ENCODE data around the gene COPS3. TPM values are rescaled to one million over a fixed set of nuclear protein-coding genes. Genes with fewer than 3 reads are reported as not detected.
"Not testable (repeated sequence)": the region's sequence is repeated elsewhere in the genome, so short reads cannot be mapped to it uniquely, and the experiment has no call there.

The COPS3 gene
- total and polyA plus RNA-seq, 4 donors = 32.5 to 40.3 (median 39.2) TPM

GRCh38 chr17:17258011-17258410, 23.0 kb downstream of the COPS3 start:
- Histone ChIP-seq H3K36me3 (ENCODE audit: control insufficient read depth in 1 of 2, insufficient read depth in 2 of 2, low read length in 1 of 2) (peaks cover 6 to 11% of the 10 kb centered on the region in 2 donors), H3K4me1 (ENCODE audit: control insufficient read depth in 1 of 2, insufficient read depth in 2 of 2, low read length in 2 of 2) (no peaks in the 10 kb centered on the region), H3K27me3 (ENCODE audit: control insufficient read depth in 1 of 2, insufficient read depth in 2 of 2, low read length in 1 of 2) (no peaks in the 10 kb centered on the region), H3K4me3 (ENCODE audit: low read length in 2 of 2) (no peak overlapping the region), H3K27ac (ENCODE audit: low read depth in 1 of 2, low read length in 2 of 2) (no peak overlapping the region), H3K9me3 (ENCODE audit: control insufficient read depth, low read length) (no peaks in the 10 kb centered on the region)
- no peak for ATAC-seq (ENCODE audit: low FRiP score)
- intact Hi-C loops (cut with DNase I) = no loop called here
- no peak for DNase-seq
- WGBS, 2 donors = 86 to 89% methylated on average over 7 of the region's 7 CpGs

- ATAC-seq (ENCODE audit: low FRiP score) = no peak
- DNase-seq = no peak
- H3K4me3 ChIP-seq (ENCODE audit: low read length in 2 of 2) = no peak overlapping the region
- peaks cover 6 to 11% of the 10 kb centered on the region in 2 donors for H3K36me3 ChIP-seq (ENCODE audit: control insufficient read depth in 1 of 2, insufficient read depth in 2 of 2, low read length in 1 of 2)
- intact Hi-C loops (cut with DNase I) = no loop called here
- H3K9me3 ChIP-seq (ENCODE audit: control insufficient read depth, low read length) = no peaks in the 10 kb centered on the region
- WGBS, 2 donors = 100% methylated on average over 1 of the region's 1 CpG
- no peaks in the 10 kb centered on the region for H3K4me1 ChIP-seq (ENCODE audit: control insufficient read depth in 1 of 2, insufficient read depth in 2 of 2, low read length in 2 of 2)
- H3K27ac ChIP-seq (ENCODE audit: low read depth in 1 of 2, low read length in 2 of 2) = no peak overlapping the region
- H3K27me3 ChIP-seq (ENCODE audit: control insufficient read depth in 1 of 2, insufficient read depth in 2 of 2, low read length in 1 of 2) = no peaks in the 10 kb centered on the region
Measured at GRCh38 chr17:17256316-17256715, 24.7 kb downstream of the COPS3 start.

- ATAC-seq (ENCODE audit: low FRiP score); intact Hi-C loops (cut with DNase I); H3K4me3 ChIP-seq (ENCODE audit: low read length in 2 of 2); H3K9me3 ChIP-seq (ENCODE audit: control insufficient read depth, low read length); H3K27ac ChIP-seq (ENCODE audit: low read depth in 1 of 2, low read length in 2 of 2); H3K27me3 ChIP-seq (ENCODE audit: control insufficient read depth in 1 of 2, insufficient read depth in 2 of 2, low read length in 1 of 2); DNase-seq; H3K4me1 ChIP-seq (ENCODE audit: control insufficient read depth in 1 of 2, insufficient read depth in 2 of 2, low read length in 2 of 2): not testable (repeated sequence)
- 93 to 95% methylated on average over 9 to 11 of the region's 11 CpGs for WGBS, 2 donors
- H3K36me3 ChIP-seq (ENCODE audit: control insufficient read depth in 1 of 2, insufficient read depth in 2 of 2, low read length in 1 of 2) = peaks cover 6 to 11% of the 10 kb centered on the region in 2 donors
Measured at GRCh38 chr17:17255689-17256088, 25.4 kb downstream of the COPS3 start.

- intact Hi-C loops (cut with DNase I) = no loop called here
- no peak for DNase-seq
- ATAC-seq (ENCODE audit: low FRiP score) = no peak
- Histone ChIP-seq H3K27ac (ENCODE audit: low read depth in 1 of 2, low read length in 2 of 2) (no peak overlapping the region), H3K9me3 (ENCODE audit: control insufficient read depth, low read length) (no peaks in the 10 kb centered on the region), H3K27me3 (ENCODE audit: control insufficient read depth in 1 of 2, insufficient read depth in 2 of 2, low read length in 1 of 2) (no peaks in the 10 kb centered on the region), H3K36me3 (ENCODE audit: control insufficient read depth in 1 of 2, insufficient read depth in 2 of 2, low read length in 1 of 2) (peaks cover 4 to 6% of the 10 kb centered on the region in 2 donors), H3K4me1 (ENCODE audit: control insufficient read depth in 1 of 2, insufficient read depth in 2 of 2, low read length in 2 of 2) (no peaks in the 10 kb centered on the region), H3K4me3 (ENCODE audit: low read length in 2 of 2) (no peak overlapping the region)
- WGBS, 2 donors = 85 to 86% methylated on average over 3 of the region's 3 CpGs
Measured at GRCh38 chr17:17254036-17254435, 27.0 kb downstream of the COPS3 start.

GRCh38 chr17:17253406-17253805, 27.6 kb downstream of the COPS3 start:
- peaks cover 3 to 6% of the 10 kb centered on the region in 2 donors for H3K36me3 ChIP-seq (ENCODE audit: control insufficient read depth in 1 of 2, insufficient read depth in 2 of 2, low read length in 1 of 2)
- 90 to 93% methylated on average over 3 of the region's 3 CpGs for WGBS, 2 donors

GRCh38 chr17:17252149-17252661, 28.8 kb downstream of the COPS3 start:
- WGBS, 2 donors = 79 to 83% methylated on average over 9 of the region's 9 CpGs
- H3K27me3 ChIP-seq (ENCODE audit: control insufficient read depth in 1 of 2, insufficient read depth in 2 of 2, low read length in 1 of 2) = no peaks in the 10 kb centered on the region
- ATAC-seq (ENCODE audit: low FRiP score) (no peak), DNase-seq (no peak)
- H3K9me3 ChIP-seq (ENCODE audit: control insufficient read depth, low read length) = no peaks in the 10 kb centered on the region
- intact Hi-C loops (cut with DNase I) = no loop called here
- H3K4me1 ChIP-seq (ENCODE audit: control insufficient read depth in 1 of 2, insufficient read depth in 2 of 2, low read length in 2 of 2) = no peaks in the 10 kb centered on the region
- H3K36me3 ChIP-seq (ENCODE audit: control insufficient read depth in 1 of 2, insufficient read depth in 2 of 2, low read length in 1 of 2) = peaks cover 3 to 5% of the 10 kb centered on the region in 2 donors
- H3K4me3 ChIP-seq (ENCODE audit: low read length in 2 of 2) = no peak overlapping the region
- H3K27ac ChIP-seq (ENCODE audit: low read depth in 1 of 2, low read length in 2 of 2) = no peak overlapping the region

More at GRCh38 chr17:17253406-17253805, 27.6 kb downstream of the COPS3 start:
- ATAC-seq (ENCODE audit: low FRiP score) (no peak), DNase-seq (no peak)
- Histone ChIP-seq H3K4me3 (ENCODE audit: low read length in 2 of 2) (no peak overlapping the region), H3K27me3 (ENCODE audit: control insufficient read depth in 1 of 2, insufficient read depth in 2 of 2, low read length in 1 of 2) (no peaks in the 10 kb centered on the region), H3K4me1 (ENCODE audit: control insufficient read depth in 1 of 2, insufficient read depth in 2 of 2, low read length in 2 of 2) (no peaks in the 10 kb centered on the region), H3K9me3 (ENCODE audit: control insufficient read depth, low read length) (no peaks in the 10 kb centered on the region), H3K27ac (ENCODE audit: low read depth in 1 of 2, low read length in 2 of 2) (no peak overlapping the region)
- intact Hi-C loops (cut with DNase I) = no loop called here

- DNase-seq (peak in 1 of 2 donors; percentile 19), ATAC-seq (ENCODE audit: low FRiP score) (no peak)
- H3K27ac ChIP-seq (ENCODE audit: low read depth in 1 of 2, low read length in 2 of 2) = no peak overlapping the region
- no peaks in the 10 kb centered on the region for H3K9me3 ChIP-seq (ENCODE audit: control insufficient read depth, low read length)
- no peaks in the 10 kb centered on the region for H3K4me1 ChIP-seq (ENCODE audit: control insufficient read depth in 1 of 2, insufficient read depth in 2 of 2, low read length in 2 of 2)
- WGBS, 2 donors = 85% methylated on average over 3 of the region's 3 CpGs
- no peak overlapping the region for H3K4me3 ChIP-seq (ENCODE audit: low read length in 2 of 2)
- no peaks in the 10 kb centered on the region for H3K27me3 ChIP-seq (ENCODE audit: control insufficient read depth in 1 of 2, insufficient read depth in 2 of 2, low read length in 1 of 2)
- intact Hi-C loops (cut with DNase I) = no loop called here
- H3K36me3 ChIP-seq (ENCODE audit: control insufficient read depth in 1 of 2, insufficient read depth in 2 of 2, low read length in 1 of 2) = peaks cover 2 to 8% of the 10 kb centered on the region in 2 donors
Measured at GRCh38 chr17:17246879-17247278, 34.2 kb downstream of the COPS3 start.

GRCh38 chr17:17243163-17243562, 37.9 kb downstream of the COPS3 start:
- H3K27ac ChIP-seq (ENCODE audit: low read depth in 1 of 2, low read length in 2 of 2) = no peak overlapping the region
- H3K27me3 ChIP-seq (ENCODE audit: control insufficient read depth in 1 of 2, insufficient read depth in 2 of 2, low read length in 1 of 2) = no peaks in the 10 kb centered on the region
- no peaks in the 10 kb centered on the region for H3K4me1 ChIP-seq (ENCODE audit: control insufficient read depth in 1 of 2, insufficient read depth in 2 of 2, low read length in 2 of 2)
- intact Hi-C loops (cut with DNase I) = no loop called here
- H3K36me3 ChIP-seq (ENCODE audit: control insufficient read depth in 1 of 2, insufficient read depth in 2 of 2, low read length in 1 of 2) = peaks cover 2 to 8% of the 10 kb centered on the region in 2 donors
- H3K4me3 ChIP-seq (ENCODE audit: low read length in 2 of 2) = no peak overlapping the region
- DNase-seq = peak in 1 of 2 donors; percentile 20
- ATAC-seq (ENCODE audit: low FRiP score) = no peak
- WGBS, 2 donors = 87 to 91% methylated on average over 6 of the region's 6 CpGs
- no peaks in the 10 kb centered on the region for H3K9me3 ChIP-seq (ENCODE audit: control insufficient read depth, low read length)

GRCh38 chr17:17242246-17242645, 38.8 kb downstream of the COPS3 start:
- Histone ChIP-seq H3K9me3 (ENCODE audit: control insufficient read depth, low read length) (no peaks in the 10 kb centered on the region), H3K4me3 (ENCODE audit: low read length in 2 of 2) (no peak overlapping the region), H3K27ac (ENCODE audit: low read depth in 1 of 2, low read length in 2 of 2) (no peak overlapping the region), H3K27me3 (ENCODE audit: control insufficient read depth in 1 of 2, insufficient read depth in 2 of 2, low read length in 1 of 2) (no peaks in the 10 kb centered on the region), H3K36me3 (ENCODE audit: control insufficient read depth in 1 of 2, insufficient read depth in 2 of 2, low read length in 1 of 2) (peaks cover 0 to 5% of the 10 kb centered on the region in 2 donors), H3K4me1 (ENCODE audit: control insufficient read depth in 1 of 2, insufficient read depth in 2 of 2, low read length in 2 of 2) (no peaks in the 10 kb centered on the region)
- peak in 1 of 2 donors; percentile 59 for DNase-seq
- no peak for ATAC-seq (ENCODE audit: low FRiP score)
- intact Hi-C loops (cut with DNase I) = no loop called here
- WGBS, 2 donors = 94% methylated on average over 7 of the region's 7 CpGs
